HEK293 (cell line): ENCODE data around the gene COTL1.

Experiments
- CTCF ChIA-PET: fragments of 350-600 bp; formaldehyde crosslinking; extraction: SDS; loops from one replicate; lab custom pipeline; 2021; ENCODE audit warnings: antibody characterized with exemption; lab: Yijun Ruan, JAX
- POLR2A ChIA-PET: fragments of 300-600 bp; formaldehyde crosslinking; extraction: SDS; loops from one replicate; lab custom pipeline; 2020; ENCODE audit warnings: antibody characterized with exemption, inconsistent platforms; lab: Yijun Ruan, JAX
- H3K27ac ChIP-seq: fragments of 200-500 bp; sonication (Bioruptor generic); 2 replicates; pipeline ENCODE4 v1.5.1; 2014; ENCODE audit warnings: low read depth, low read length, control low read depth, inconsistent platforms; ENCODE audit errors: extremely low read depth
- H3K36me3 ChIP-seq, 2 experiments: fragments of 200-500 bp in 1 of 2; sonication (Bioruptor generic) in 1 of 2; 1 replicate in 1 of 2; 2 replicates in 1 of 2; pipeline ENCODE4 v1.5.1; 2014 to 2017; ENCODE audit warnings: inconsistent platforms in 2 of 2, low read length in 2 of 2; ENCODE audit not compliant: control insufficient read depth in 2 of 2, insufficient read depth in 1 of 2
- H3K4me1 ChIP-seq: fragments of 200-500 bp; sonication (Bioruptor generic); 2 replicates; pipeline ENCODE4 v1.5.1; 2014; ENCODE audit warnings: mild to moderate bottlenecking, low read length, inconsistent platforms; ENCODE audit not compliant: control insufficient read depth, insufficient read depth
- H3K4me3 ChIP-seq: 2 replicates; pipeline ENCODE4 v1.5.1; 2011; ENCODE audit warnings: low read depth, mild to moderate bottlenecking, control low read depth, low read length, moderate library complexity
- H3K9me3 ChIP-seq: fragments of 200-500 bp; sonication (Bioruptor generic); 2 replicates; pipeline ENCODE4 v1.5.1; 2014; ENCODE audit warnings: low read depth, low read length, inconsistent platforms; ENCODE audit not compliant: control insufficient read depth, insufficient read depth
- BCL11B ChIP-seq: fragments of 450-650 bp; formaldehyde crosslinking; IDR thresholded peaks from 2 replicates; pipeline ENCODE4 v1.5.1; 2016; ENCODE audit warnings: low read depth, missing biosample characterization, missing genetic modification characterization
- IKZF3 ChIP-seq: fragments of 450-650 bp; IDR thresholded peaks from 2 replicates; pipeline ENCODE4 v1.5.0; 2018; ENCODE audit warnings: missing biosample characterization, mild to moderate bottlenecking, missing genetic modification characterization, moderate library complexity
- KLF10 ChIP-seq: fragments of 450-650 bp; IDR thresholded peaks from 2 replicates; pipeline ENCODE4 v1.5.1; 2018; ENCODE audit warnings: missing biosample characterization, mild to moderate bottlenecking, missing genetic modification characterization
- PRDM1 ChIP-seq: fragments of 450-650 bp; formaldehyde crosslinking; IDR thresholded peaks from 2 replicates; pipeline ENCODE4; 2016; ENCODE audit warnings: missing biosample characterization, missing genetic modification characterization
- SP2 ChIP-seq: fragments of 450-650 bp; formaldehyde crosslinking; IDR thresholded peaks from 2 replicates; pipeline ENCODE4 v1.5.1; 2016; ENCODE audit warnings: missing biosample characterization, missing genetic modification characterization
- SP3 ChIP-seq: fragments of 450-650 bp; formaldehyde crosslinking; IDR thresholded peaks from 2 replicates; pipeline ENCODE4 v1.5.1; 2016; ENCODE audit warnings: missing biosample characterization, missing genetic modification characterization
- SP7 ChIP-seq: fragments of 450-650 bp; formaldehyde crosslinking; IDR thresholded peaks from 2 replicates; pipeline ENCODE4 v1.5.1; 2016; ENCODE audit warnings: missing biosample characterization, missing genetic modification characterization
- ZBTB7A ChIP-seq: fragments of 450-650 bp; formaldehyde crosslinking; IDR thresholded peaks from 2 replicates; pipeline ENCODE4 v1.5.1; 2016; ENCODE audit warnings: low read depth, missing biosample characterization, missing genetic modification characterization
- ZEB2 ChIP-seq: fragments of 450-650 bp; formaldehyde crosslinking; IDR thresholded peaks from 2 replicates; pipeline ENCODE4 v1.5.1; 2016; ENCODE audit warnings: missing biosample characterization, missing genetic modification characterization
- ZFHX2 ChIP-seq: fragments of 450-650 bp; formaldehyde crosslinking; conservative IDR thresholded peaks from 2 replicates; pipeline ENCODE4 v1.5.1; 2016; ENCODE audit warnings: missing biosample characterization, missing genetic modification characterization
- ZNF138 ChIP-seq: fragments of 450-650 bp; formaldehyde crosslinking; IDR thresholded peaks from 2 replicates; pipeline ENCODE4 v1.5.1; 2016; ENCODE audit warnings: missing biosample characterization, missing genetic modification characterization, borderline replicate concordance
- ZNF2 ChIP-seq: fragments of 450-650 bp; formaldehyde crosslinking; IDR thresholded peaks from 2 replicates; pipeline ENCODE4 v1.5.1; 2016; ENCODE audit warnings: missing biosample characterization, missing genetic modification characterization
- ZNF24 ChIP-seq: fragments of 450-650 bp; formaldehyde crosslinking; IDR thresholded peaks from 2 replicates; pipeline ENCODE4 v1.5.1; 2016; ENCODE audit warnings: missing biosample characterization, missing genetic modification characterization
- ZNF366 ChIP-seq: fragments of 450-650 bp; formaldehyde crosslinking; conservative IDR thresholded peaks from 2 replicates; pipeline ENCODE4 v1.5.1; 2016; ENCODE audit warnings: missing biosample characterization, missing genetic modification characterization
- ZNF37A ChIP-seq: fragments of 450-650 bp; IDR thresholded peaks from 2 replicates; pipeline ENCODE4 v1.5.1; 2018; ENCODE audit warnings: missing biosample characterization, missing genetic modification characterization
- ZNF416 ChIP-seq: fragments of 450-650 bp; formaldehyde crosslinking; IDR thresholded peaks from 2 replicates; pipeline ENCODE4 v1.5.1; 2016; ENCODE audit warnings: missing biosample characterization, missing genetic modification characterization
- ZNF560 ChIP-seq: fragments of 450-650 bp; formaldehyde crosslinking; IDR thresholded peaks from 2 replicates; pipeline ENCODE4 v1.5.1; 2017; ENCODE audit warnings: missing biosample characterization, missing genetic modification characterization, borderline replicate concordance
- ZNF610 ChIP-seq: fragments of 450-650 bp; formaldehyde crosslinking; IDR thresholded peaks from 2 replicates; pipeline ENCODE4 v1.5.1; 2016; ENCODE audit warnings: missing biosample characterization, missing genetic modification characterization, borderline replicate concordance
- ZSCAN16 ChIP-seq: fragments of 450-650 bp; formaldehyde crosslinking; IDR thresholded peaks from 2 replicates; pipeline ENCODE4 v1.5.1; 2016; ENCODE audit warnings: missing biosample characterization, missing genetic modification characterization
- TF ChIP-seq, protein P1 (sequence below): fragments of 450-650 bp; formaldehyde crosslinking; conservative IDR thresholded peaks from 2 replicates; pipeline ENCODE4 v1.5.1; 2016; ENCODE audit warnings: low read depth, missing biosample characterization, missing genetic modification characterization
- TF ChIP-seq, protein P2 (sequence below): fragments of 450-650 bp; formaldehyde crosslinking; IDR thresholded peaks from 2 replicates; pipeline ENCODE4 v1.5.1; 2016; ENCODE audit warnings: missing biosample characterization, missing genetic modification characterization
- TF ChIP-seq, protein P3 (sequence below): fragments of 450-650 bp; formaldehyde crosslinking; IDR thresholded peaks from 2 replicates; pipeline ENCODE4 v1.5.1; 2016; ENCODE audit warnings: missing biosample characterization, missing genetic modification characterization
- TF ChIP-seq, protein P4 (sequence below): fragments of 450-650 bp; formaldehyde crosslinking; IDR thresholded peaks from 2 replicates; pipeline ENCODE4 v1.5.1; 2017; ENCODE audit warnings: missing biosample characterization, mild to moderate bottlenecking, missing genetic modification characterization, moderate library complexity
- TF ChIP-seq, protein P5 (sequence below): fragments of 450-650 bp; formaldehyde crosslinking; IDR thresholded peaks from 2 replicates; pipeline ENCODE4 v1.5.1; 2017; ENCODE audit warnings: missing biosample characterization, missing genetic modification characterization

The COTL1 gene, protein sequence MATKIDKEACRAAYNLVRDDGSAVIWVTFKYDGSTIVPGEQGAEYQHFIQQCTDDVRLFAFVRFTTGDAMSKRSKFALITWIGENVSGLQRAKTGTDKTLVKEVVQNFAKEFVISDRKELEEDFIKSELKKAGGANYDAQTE

DNA sequence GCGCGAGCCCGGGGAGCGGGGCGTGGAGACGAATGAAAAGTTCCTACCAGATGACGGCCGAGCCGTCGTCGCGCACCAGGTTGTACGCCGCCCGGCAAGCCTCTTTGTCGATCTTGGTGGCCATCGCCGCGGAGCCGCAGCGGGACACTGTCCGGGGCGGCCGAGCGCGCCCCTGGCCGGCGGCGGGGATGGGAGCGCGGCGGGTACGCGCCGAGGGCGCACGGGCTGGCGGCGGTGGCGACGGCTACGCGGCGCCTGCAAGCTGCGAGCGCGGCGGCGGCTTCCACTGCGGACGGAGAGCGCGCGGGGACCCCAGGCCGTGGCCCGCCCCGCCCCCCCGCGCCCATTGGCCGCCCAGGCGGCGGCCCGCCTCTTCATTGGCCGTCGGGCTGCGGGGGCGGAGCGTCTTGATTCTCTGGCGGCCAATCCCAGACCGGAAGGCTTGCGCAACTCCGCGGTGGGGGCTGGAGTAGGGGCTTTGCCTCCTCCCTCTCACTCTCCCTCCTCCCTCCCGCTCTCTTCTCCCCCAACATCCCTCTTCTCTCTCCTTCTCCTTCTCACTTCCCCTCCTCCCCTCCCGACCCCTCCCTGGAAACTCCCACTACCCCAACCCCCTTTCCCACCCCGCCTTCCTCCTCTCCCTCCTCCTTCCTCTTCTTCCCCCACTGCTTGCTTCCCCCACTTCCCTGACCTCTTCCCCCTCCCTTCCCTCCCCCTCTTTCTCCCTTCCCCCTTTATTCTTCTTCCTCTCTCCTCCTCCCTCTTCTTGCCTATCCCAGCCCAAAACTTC is at the start of gene COTL1:
Gene COTL1, minus strand, starts transcription at position 288 of the 790 bp plus-strand sequence. Its CDS starts 164 bp downstream, at position 124.
- ChIA-PET CTCF (interaction anchor here (6.3 to 10.8 kb wide), 2 partner anchors 108 to 109 kb away, joined by 115 to 137 read pairs; partner anchors contain the start of gene MEAK7), POLR2A (interaction anchor here (0.6 to 0.8 kb wide), 4 partner anchors 18 to 132 kb away, joined by 4 to 6 read pairs (median 5); no protein-coding TSS in a partner anchor)
- peaks cover 4% of the 10 kb centered on the region; the same call in 1 of the 2 replicates for H3K4me1 ChIP-seq
- no peaks in the 10 kb centered on the region for H3K9me3 ChIP-seq
- peaks cover 0 to 15% of the 10 kb centered on the region in 2 experiments; a peak in 1 of 3 replicates for H3K36me3 ChIP-seq
- peak within 1 kb of the TSS; percentile 47 for H3K4me3 ChIP-seq
- no peak within 1 kb of the TSS; the same call in 1 of the 2 replicates for H3K27ac ChIP-seq
- TF ChIP-seq BCL11B (tag by site-specific recombination) (no peak), ZBTB7A (tag by site-specific recombination) (peak; percentile 76; the same call in 1 of the 2 replicates), ZNF2 (tag by site-specific recombination) (no peak), SP2 (tag by site-specific recombination) (peak; percentile 81), ZNF416 (tag by site-specific recombination) (no peak), KLF10 (tag by site-specific recombination) (peak; percentile 42; the same call in 1 of the 2 replicates), ZFHX2 (tag by site-specific recombination) (peak; percentile 62), SP3 (peak; percentile 88), ZNF560 (no peak), SP7 (tag by site-specific recombination) (peak; percentile 1; the same call in 1 of the 2 replicates), ZSCAN16 (tag by site-specific recombination) (0 out of 2 replicates have a peak, but pooled peaks have one; percentile 33), ZEB2 (tag by site-specific recombination) (no peak), ZNF366 (tag by site-specific recombination) (peak; percentile 72), ZNF24 (tag by site-specific recombination) (no peak), ZNF610 (tag by site-specific recombination) (no peak), ZNF138 (tag by site-specific recombination) (no peak), PRDM1 (tag by site-specific recombination) (peak; percentile 86), IKZF3 (0 out of 2 replicates have a peak, but pooled peaks have one; percentile 33), ZNF37A (tag by site-specific recombination) (no peak)
- TF ChIP-seq, protein P1, sequence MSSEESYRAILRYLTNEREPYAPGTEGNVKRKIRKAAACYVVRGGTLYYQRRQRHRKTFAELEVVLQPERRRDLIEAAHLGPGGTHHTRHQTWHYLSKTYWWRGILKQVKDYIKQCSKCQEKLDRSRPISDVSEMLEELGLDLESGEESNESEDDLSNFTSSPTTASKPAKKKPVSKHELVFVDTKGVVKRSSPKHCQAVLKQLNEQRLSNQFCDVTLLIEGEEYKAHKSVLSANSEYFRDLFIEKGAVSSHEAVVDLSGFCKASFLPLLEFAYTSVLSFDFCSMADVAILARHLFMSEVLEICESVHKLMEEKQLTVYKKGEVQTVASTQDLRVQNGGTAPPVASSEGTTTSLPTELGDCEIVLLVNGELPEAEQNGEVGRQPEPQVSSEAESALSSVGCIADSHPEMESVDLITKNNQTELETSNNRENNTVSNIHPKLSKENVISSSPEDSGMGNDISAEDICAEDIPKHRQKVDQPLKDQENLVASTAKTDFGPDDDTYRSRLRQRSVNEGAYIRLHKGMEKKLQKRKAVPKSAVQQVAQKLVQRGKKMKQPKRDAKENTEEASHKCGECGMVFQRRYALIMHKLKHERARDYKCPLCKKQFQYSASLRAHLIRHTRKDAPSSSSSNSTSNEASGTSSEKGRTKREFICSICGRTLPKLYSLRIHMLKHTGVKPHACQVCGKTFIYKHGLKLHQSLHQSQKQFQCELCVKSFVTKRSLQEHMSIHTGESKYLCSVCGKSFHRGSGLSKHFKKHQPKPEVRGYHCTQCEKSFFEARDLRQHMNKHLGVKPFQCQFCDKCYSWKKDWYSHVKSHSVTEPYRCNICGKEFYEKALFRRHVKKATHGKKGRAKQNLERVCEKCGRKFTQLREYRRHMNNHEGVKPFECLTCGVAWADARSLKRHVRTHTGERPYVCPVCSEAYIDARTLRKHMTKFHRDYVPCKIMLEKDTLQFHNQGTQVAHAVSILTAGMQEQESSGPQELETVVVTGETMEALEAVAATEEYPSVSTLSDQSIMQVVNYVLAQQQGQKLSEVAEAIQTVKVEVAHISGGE (tag by site-specific recombination) = 0 out of 2 replicates have a peak, but pooled peaks have one; percentile 14
- TF ChIP-seq, protein P2, sequence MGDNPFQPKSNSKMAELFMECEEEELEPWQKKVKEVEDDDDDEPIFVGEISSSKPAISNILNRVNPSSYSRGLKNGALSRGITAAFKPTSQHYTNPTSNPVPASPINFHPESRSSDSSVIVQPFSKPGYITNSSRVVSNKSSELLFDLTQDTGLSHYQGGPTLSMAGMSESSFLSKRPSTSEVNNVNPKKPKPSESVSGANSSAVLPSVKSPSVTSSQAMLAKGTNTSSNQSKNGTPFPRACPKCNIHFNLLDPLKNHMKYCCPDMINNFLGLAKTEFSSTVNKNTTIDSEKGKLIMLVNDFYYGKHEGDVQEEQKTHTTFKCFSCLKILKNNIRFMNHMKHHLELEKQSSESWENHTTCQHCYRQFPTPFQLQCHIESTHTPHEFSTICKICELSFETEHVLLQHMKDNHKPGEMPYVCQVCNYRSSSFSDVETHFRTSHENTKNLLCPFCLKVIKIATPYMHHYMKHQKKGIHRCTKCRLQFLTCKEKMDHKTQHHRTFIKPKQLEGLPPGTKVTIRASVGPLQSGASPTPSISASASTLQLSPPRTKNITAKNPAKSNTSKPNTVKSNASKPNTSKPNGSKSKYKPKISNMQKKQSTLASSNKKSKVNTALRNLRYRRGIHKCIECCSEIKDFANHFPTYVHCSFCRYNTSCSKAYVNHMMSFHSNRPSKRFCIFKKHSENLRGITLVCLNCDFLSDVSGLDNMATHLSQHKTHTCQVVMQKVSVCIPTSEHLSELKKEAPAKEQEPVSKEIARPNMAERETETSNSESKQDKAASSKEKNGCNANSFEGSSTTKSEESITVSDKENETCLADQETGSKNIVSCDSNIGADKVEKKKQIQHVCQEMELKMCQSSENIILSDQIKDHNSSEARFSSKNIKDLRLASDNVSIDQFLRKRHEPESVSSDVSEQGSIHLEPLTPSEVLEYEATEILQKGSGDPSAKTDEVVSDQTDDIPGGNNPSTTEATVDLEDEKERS (tag by site-specific recombination) = no peak
- TF ChIP-seq, protein P3, sequence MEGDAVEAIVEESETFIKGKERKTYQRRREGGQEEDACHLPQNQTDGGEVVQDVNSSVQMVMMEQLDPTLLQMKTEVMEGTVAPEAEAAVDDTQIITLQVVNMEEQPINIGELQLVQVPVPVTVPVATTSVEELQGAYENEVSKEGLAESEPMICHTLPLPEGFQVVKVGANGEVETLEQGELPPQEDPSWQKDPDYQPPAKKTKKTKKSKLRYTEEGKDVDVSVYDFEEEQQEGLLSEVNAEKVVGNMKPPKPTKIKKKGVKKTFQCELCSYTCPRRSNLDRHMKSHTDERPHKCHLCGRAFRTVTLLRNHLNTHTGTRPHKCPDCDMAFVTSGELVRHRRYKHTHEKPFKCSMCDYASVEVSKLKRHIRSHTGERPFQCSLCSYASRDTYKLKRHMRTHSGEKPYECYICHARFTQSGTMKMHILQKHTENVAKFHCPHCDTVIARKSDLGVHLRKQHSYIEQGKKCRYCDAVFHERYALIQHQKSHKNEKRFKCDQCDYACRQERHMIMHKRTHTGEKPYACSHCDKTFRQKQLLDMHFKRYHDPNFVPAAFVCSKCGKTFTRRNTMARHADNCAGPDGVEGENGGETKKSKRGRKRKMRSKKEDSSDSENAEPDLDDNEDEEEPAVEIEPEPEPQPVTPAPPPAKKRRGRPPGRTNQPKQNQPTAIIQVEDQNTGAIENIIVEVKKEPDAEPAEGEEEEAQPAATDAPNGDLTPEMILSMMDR (tag by site-specific recombination) = no peak; the same call in 1 of the 2 replicates
- TF ChIP-seq, protein P4, sequence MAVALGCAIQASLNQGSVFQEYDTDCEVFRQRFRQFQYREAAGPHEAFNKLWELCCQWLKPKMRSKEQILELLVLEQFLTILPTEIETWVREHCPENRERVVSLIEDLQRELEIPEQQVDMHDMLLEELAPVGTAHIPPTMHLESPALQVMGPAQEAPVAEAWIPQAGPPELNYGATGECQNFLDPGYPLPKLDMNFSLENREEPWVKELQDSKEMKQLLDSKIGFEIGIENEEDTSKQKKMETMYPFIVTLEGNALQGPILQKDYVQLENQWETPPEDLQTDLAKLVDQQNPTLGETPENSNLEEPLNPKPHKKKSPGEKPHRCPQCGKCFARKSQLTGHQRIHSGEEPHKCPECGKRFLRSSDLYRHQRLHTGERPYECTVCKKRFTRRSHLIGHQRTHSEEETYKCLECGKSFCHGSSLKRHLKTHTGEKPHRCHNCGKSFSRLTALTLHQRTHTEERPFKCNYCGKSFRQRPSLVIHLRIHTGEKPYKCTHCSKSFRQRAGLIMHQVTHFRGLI (tag by site-specific recombination) = no peak
- TF ChIP-seq, protein P5, sequence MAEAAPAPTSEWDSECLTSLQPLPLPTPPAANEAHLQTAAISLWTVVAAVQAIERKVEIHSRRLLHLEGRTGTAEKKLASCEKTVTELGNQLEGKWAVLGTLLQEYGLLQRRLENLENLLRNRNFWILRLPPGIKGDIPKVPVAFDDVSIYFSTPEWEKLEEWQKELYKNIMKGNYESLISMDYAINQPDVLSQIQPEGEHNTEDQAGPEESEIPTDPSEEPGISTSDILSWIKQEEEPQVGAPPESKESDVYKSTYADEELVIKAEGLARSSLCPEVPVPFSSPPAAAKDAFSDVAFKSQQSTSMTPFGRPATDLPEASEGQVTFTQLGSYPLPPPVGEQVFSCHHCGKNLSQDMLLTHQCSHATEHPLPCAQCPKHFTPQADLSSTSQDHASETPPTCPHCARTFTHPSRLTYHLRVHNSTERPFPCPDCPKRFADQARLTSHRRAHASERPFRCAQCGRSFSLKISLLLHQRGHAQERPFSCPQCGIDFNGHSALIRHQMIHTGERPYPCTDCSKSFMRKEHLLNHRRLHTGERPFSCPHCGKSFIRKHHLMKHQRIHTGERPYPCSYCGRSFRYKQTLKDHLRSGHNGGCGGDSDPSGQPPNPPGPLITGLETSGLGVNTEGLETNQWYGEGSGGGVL (tag by site-specific recombination) = peak; percentile 92
